Neuronal stem cell (in vitro differentiated cells): ENCODE results near the gene PFKP.

Source experiments
- DNase-seq: peaks from one replicate; pipeline ENCODE4 v3.0.0-alpha.2; 2013; ENCODE audit warnings: low spot score
- H2AFZ ChIP-seq: one replicate; pipeline ENCODE4 v1.6.1; 2013; ENCODE audit warnings: mild to moderate bottlenecking, low read length, inconsistent platforms
- H2AK5ac ChIP-seq: 2 replicates; pipeline ENCODE4 v1.6.1; 2013; ENCODE audit warnings: low read depth, mild to moderate bottlenecking, inconsistent platforms, low read length, moderate library complexity, mixed read lengths
- H2BK120ac ChIP-seq: 2 replicates; pipeline ENCODE4 v1.6.1; 2013; ENCODE audit warnings: low read depth, mild to moderate bottlenecking, inconsistent platforms, low read length, moderate library complexity, mixed read lengths
- H2BK12ac ChIP-seq: one replicate; pipeline ENCODE4 v1.6.1; 2013; ENCODE audit warnings: low read length, inconsistent platforms
- H2BK15ac ChIP-seq: 2 replicates; pipeline ENCODE4 v1.6.1; 2013; ENCODE audit warnings: mild to moderate bottlenecking, low read length, inconsistent platforms, mixed read lengths
- H2BK5ac ChIP-seq: one replicate; pipeline ENCODE4 v1.6.1; 2013; ENCODE audit warnings: inconsistent platforms, mild to moderate bottlenecking, low read length, moderate library complexity
- H3K14ac ChIP-seq: one replicate; pipeline ENCODE4 v1.6.1; 2013; ENCODE audit warnings: low read length, inconsistent platforms
- H3K18ac ChIP-seq: 2 replicates; pipeline ENCODE4 v1.6.1; 2013; ENCODE audit warnings: low read length, inconsistent platforms
- H3K23ac ChIP-seq: 2 replicates; pipeline ENCODE4 v1.6.1; 2013; ENCODE audit warnings: low read depth, mild to moderate bottlenecking, mixed read lengths, low read length, inconsistent platforms; ENCODE audit not compliant: poor library complexity
- H3K27ac ChIP-seq: replicated peaks from 3 replicates; pipeline ENCODE4 v1.5.1; 2013; ENCODE audit warnings: low read length, inconsistent platforms
- H3K27me3 ChIP-seq, 3 experiments: 2 replicates each; pipeline ENCODE4 v1.6.1; 2013; ENCODE audit warnings: low read length in 3 of 3, mild to moderate bottlenecking in 2 of 3, inconsistent platforms in 1 of 3, low read depth in 1 of 3, mixed read lengths in 1 of 3, moderate library complexity in 1 of 3; ENCODE audit not compliant: control insufficient read depth in 3 of 3, insufficient read depth in 3 of 3
- H3K36me3 ChIP-seq, 2 donors: replicated peaks in 1 of 2; 2 replicates each; pipeline ENCODE4 v1.6.1; 2013; ENCODE audit warnings: low read length in 2 of 2; ENCODE audit not compliant: control insufficient read depth in 2 of 2, insufficient read depth in 2 of 2
- H3K4ac ChIP-seq: 2 replicates; pipeline ENCODE4 v1.6.1; 2013; ENCODE audit warnings: inconsistent platforms, mild to moderate bottlenecking, low read length, moderate library complexity
- H3K4me1 ChIP-seq, 2 donors: 1 replicate in 1 of 2; 2 replicates in 1 of 2; pipeline ENCODE4 v1.6.1; 2013; ENCODE audit warnings: low read length in 2 of 2, low read depth in 1 of 2; ENCODE audit not compliant: control insufficient read depth in 2 of 2, insufficient read depth in 1 of 2
- H3K4me2 ChIP-seq: one replicate; pipeline ENCODE4 v1.6.1; 2013; ENCODE audit warnings: mild to moderate bottlenecking, low read length, inconsistent platforms; ENCODE audit not compliant: insufficient read depth, poor library complexity, severe bottlenecking
- H3K4me3 ChIP-seq, 2 donors: 2 replicates each; pipeline ENCODE4 v1.5.1; 2013; ENCODE audit warnings: low read length in 2 of 2, mild to moderate bottlenecking in 2 of 2, inconsistent platforms in 1 of 2, moderate library complexity in 1 of 2
- H3K79me1 ChIP-seq: one replicate; pipeline ENCODE4 v1.6.1; 2013; ENCODE audit warnings: low read depth, mild to moderate bottlenecking, inconsistent platforms, low read length, moderate library complexity
- H3K9ac ChIP-seq: one replicate; pipeline ENCODE4 v1.6.1; 2013; ENCODE audit warnings: mild to moderate bottlenecking, low read depth, low read length, inconsistent platforms; ENCODE audit not compliant: poor library complexity
- H3K9me3 ChIP-seq, 2 donors: replicated peaks in 1 of 2; 2 replicates each; pipeline versions ENCODE3 to v1.6.1; 2013; ENCODE audit warnings: low read length in 2 of 2, mild to moderate bottlenecking in 2 of 2, inconsistent platforms in 1 of 2, low read depth in 1 of 2, mixed read lengths in 1 of 2, moderate library complexity in 1 of 2; ENCODE audit not compliant: control insufficient read depth in 2 of 2, insufficient read depth in 1 of 2
- H4K8ac ChIP-seq: one replicate; pipeline ENCODE4 v1.6.1; 2013; ENCODE audit warnings: low read depth, mild to moderate bottlenecking, inconsistent platforms, low read length, moderate library complexity
- H4K91ac ChIP-seq: one replicate; pipeline ENCODE4 v1.6.1; 2013; ENCODE audit warnings: low read length, low read depth, mild to moderate bottlenecking, inconsistent platforms; ENCODE audit not compliant: poor library complexity
- WGBS, 2 donors: extraction: QIAGEN DNeasy Blood & Tissue Kit; methylation state at CpG; one replicate each; pipeline ENCODE4 v1.1.7; 2013; ENCODE audit warnings: missing lambda C conversion rate in 2 of 2, mixed read lengths in 1 of 2; ENCODE audit not compliant: insufficient read length in 2 of 2, insufficient replicate concordance in 1 of 2; ENCODE audit errors: extremely low coverage in 2 of 2; 5-methylcytosine and 5-hydroxymethylcytosine counted together

The PFKP gene

GRCh38 chr10:3115685-3116084 lies 48.3 kb downstream of the PFKP start:
- no peak overlapping the region for H2BK12ac ChIP-seq
- H3K4ac ChIP-seq: no peak overlapping the region
- H2BK15ac ChIP-seq: no peak overlapping the region
- H4K91ac ChIP-seq: no peak overlapping the region
- no peak overlapping the region for H2AK5ac ChIP-seq
- no peak overlapping the region for H3K23ac ChIP-seq
- no peak overlapping the region for H2AFZ ChIP-seq
- H3K18ac ChIP-seq: no peak overlapping the region
- H3K27ac ChIP-seq: no peak overlapping the region
- no peak overlapping the region for H2BK120ac ChIP-seq
- no peak overlapping the region for H2BK5ac ChIP-seq
- H4K8ac ChIP-seq: no peak overlapping the region
- no peak overlapping the region for H3K4me2 ChIP-seq
- H3K79me1 ChIP-seq: peaks cover 2% of the 10 kb centered on the region
- H3K4me1 ChIP-seq: peaks cover 0 to 2% of the 10 kb centered on the region in 2 donors
- WGBS, 2 donors: no CpG with 5 or more reads among the region's 8 CpGs
- H3K9me3 ChIP-seq: peaks cover 0 to 2% of the 10 kb centered on the region in 2 donors
- H3K27me3 ChIP-seq: no peaks in the 10 kb centered on the region
- no peak for DNase-seq
- peaks cover 5 to 32% of the 10 kb centered on the region in 2 donors for H3K36me3 ChIP-seq
- no peak overlapping the region for H3K9ac ChIP-seq
- no peak overlapping the region for H3K4me3 ChIP-seq
- H3K14ac ChIP-seq: no peak overlapping the region

GRCh38 chr10:3116508-3117100 lies 49.3 kb downstream of the PFKP start:
- Histone ChIP-seq H3K9ac (no peak overlapping the region), H3K4ac (no peak overlapping the region), H3K9me3 (peaks cover 0 to 2% of the 10 kb centered on the region in 2 donors), H3K79me1 (no peaks in the 10 kb centered on the region), H2AFZ (no peak overlapping the region), H4K8ac (no peak overlapping the region), H2AK5ac (no peak overlapping the region), H4K91ac (no peak overlapping the region), H3K18ac (no peak overlapping the region), H3K4me2 (no peak overlapping the region), H3K4me1 (no peaks in the 10 kb centered on the region), H2BK12ac (no peak overlapping the region), H2BK120ac (no peak overlapping the region), H2BK5ac (no peak overlapping the region), H3K36me3 (peaks cover 5 to 24% of the 10 kb centered on the region in 2 donors), H2BK15ac (no peak overlapping the region), H3K14ac (no peak overlapping the region), H3K27me3 (no peaks in the 10 kb centered on the region), H3K27ac (no peak overlapping the region), H3K23ac (no peak overlapping the region), H3K4me3 (no peak overlapping the region)
- WGBS, 2 donors: no CpG with 5 or more reads among the region's 20 CpGs
- no peak for DNase-seq

- no peak overlapping the region for H3K4me2 ChIP-seq
- H3K36me3 ChIP-seq: peaks cover 5 to 25% of the 10 kb centered on the region in 2 donors
- H3K27me3 ChIP-seq: no peaks in the 10 kb centered on the region
- DNase-seq: no peak
- H3K23ac ChIP-seq: no peak overlapping the region
- H2BK12ac ChIP-seq: no peak overlapping the region
- H3K14ac ChIP-seq: no peak overlapping the region
- no peak overlapping the region for H4K91ac ChIP-seq
- no peak overlapping the region for H2BK15ac ChIP-seq
- no peak overlapping the region for H2AK5ac ChIP-seq
- no peak overlapping the region for H3K4me3 ChIP-seq
- no peak overlapping the region for H4K8ac ChIP-seq
- H2BK5ac ChIP-seq: no peak overlapping the region
- H2BK120ac ChIP-seq: no peak overlapping the region
- H2AFZ ChIP-seq: no peak overlapping the region
- no CpG with 5 or more reads among the region's 12 CpGs for WGBS, 2 donors
- no peak overlapping the region for H3K9ac ChIP-seq
- no peak overlapping the region for H3K4ac ChIP-seq
- H3K4me1 ChIP-seq: no peaks in the 10 kb centered on the region
- peaks cover 0 to 2% of the 10 kb centered on the region in 2 donors for H3K9me3 ChIP-seq
- no peaks in the 10 kb centered on the region for H3K79me1 ChIP-seq
- no peak overlapping the region for H3K18ac ChIP-seq
- H3K27ac ChIP-seq: no peak overlapping the region
Measured at GRCh38 chr10:3117486-3117885, 50.1 kb downstream of the PFKP start.

GRCh38 chr10:3118641-3119091 lies 51.3 kb downstream of the PFKP start:
- Histone ChIP-seq H3K36me3 (peaks cover 0 to 21% of the 10 kb centered on the region in 2 donors), H3K9me3 (peaks cover 0 to 2% of the 10 kb centered on the region in 2 donors), H3K4ac (no peak overlapping the region), H4K8ac (no peak overlapping the region), H3K27ac (no peak overlapping the region), H3K14ac (no peak overlapping the region), H2BK120ac (no peak overlapping the region), H3K4me3 (no peak overlapping the region), H2BK5ac (no peak overlapping the region), H3K18ac (no peak overlapping the region), H3K27me3 (no peaks in the 10 kb centered on the region), H2AK5ac (no peak overlapping the region), H3K79me1 (no peaks in the 10 kb centered on the region), H4K91ac (no peak overlapping the region), H2AFZ (no peak overlapping the region), H3K4me1 (no peaks in the 10 kb centered on the region), H3K4me2 (no peak overlapping the region), H3K9ac (no peak overlapping the region), H2BK15ac (no peak overlapping the region), H3K23ac (no peak overlapping the region), H2BK12ac (no peak overlapping the region)
- WGBS, 2 donors: no CpG with 5 or more reads among the region's 32 CpGs
- no peak for DNase-seq
